Astrocyte (in vitro differentiated cells and primary cell): ENCODE results near the gene E4F1. TPM values are rescaled to one million over a fixed set of nuclear protein-coding genes. Genes with fewer than 3 reads are reported as not detected.
A peak's percentile ranks its signal among the peaks of the same experiment; 100 is the strongest.
"Not testable (repeated sequence)": the region's sequence is repeated elsewhere in the genome, so short reads cannot be mapped to it uniquely, and the experiment has no call there.

Experiments
- DNase-seq: peaks from one replicate; pipeline ENCODE4 v3.0.0-alpha.2; 2010; ENCODE audit warnings: low read depth
- FAIRE-seq: peaks from 2 replicates; lab custom pipeline; 2011; peaks lifted over from hg19 to GRCh38; lab: Jason Lieb, UNC
- H2AFZ ChIP-seq: 2 replicates; pipeline ENCODE4 v1.6.0; 2012; ENCODE audit warnings: low read depth, low read length, inconsistent platforms
- H3K27ac ChIP-seq: 2 replicates; pipeline ENCODE4 v1.5.1; 2011; ENCODE audit warnings: low read depth, low read length, inconsistent platforms
- H3K27me3 ChIP-seq: 2 replicates; pipeline ENCODE4 v1.6.0; 2011; ENCODE audit warnings: low read length, inconsistent platforms; ENCODE audit not compliant: insufficient read depth
- H3K36me3 ChIP-seq: 2 replicates; pipeline ENCODE4 v1.5.1; 2011; ENCODE audit warnings: low read length, inconsistent platforms; ENCODE audit not compliant: insufficient read depth
- H3K4me1 ChIP-seq: 2 replicates; pipeline ENCODE4 v1.5.1; 2011; ENCODE audit warnings: low read length, inconsistent platforms; ENCODE audit not compliant: insufficient read depth
- H3K4me2 ChIP-seq: 2 replicates; pipeline ENCODE4 v1.6.0; 2012; ENCODE audit warnings: low read length, inconsistent platforms
- H3K4me3 ChIP-seq: 2 replicates; pipeline ENCODE4 v1.5.1; 2011; ENCODE audit warnings: low read depth, mild to moderate bottlenecking, low read length, inconsistent platforms; ENCODE audit not compliant: insufficient read depth
- H3K79me2 ChIP-seq: 2 replicates; pipeline ENCODE4 v1.6.0; 2012; ENCODE audit warnings: mild to moderate bottlenecking, low read length, inconsistent platforms; ENCODE audit not compliant: insufficient read depth
- H3K9ac ChIP-seq: 2 replicates; pipeline ENCODE4 v1.6.0; 2012; ENCODE audit warnings: mild to moderate bottlenecking, low read length, inconsistent platforms
- H3K9me3 ChIP-seq: 2 replicates; pipeline ENCODE4 v1.5.1; 2012; ENCODE audit warnings: low read depth, mild to moderate bottlenecking, low read length, inconsistent platforms; ENCODE audit not compliant: insufficient read depth
- H4K20me1 ChIP-seq: 2 replicates; pipeline ENCODE4 v1.6.0; 2012; ENCODE audit warnings: low read length, inconsistent platforms; ENCODE audit not compliant: insufficient read depth
- H3K27ac Mint-ChIP-seq: one replicate; pipeline ENCODE4 v1.8.0; 2021; ENCODE audit warnings: mild to moderate bottlenecking, mixed read lengths; ENCODE audit not compliant: unreplicated experiment
- H3K27me3 Mint-ChIP-seq: one replicate; pipeline ENCODE4 v1.8.0; 2021; ENCODE audit warnings: low read depth, mixed read lengths; ENCODE audit not compliant: unreplicated experiment
- H3K36me3 Mint-ChIP-seq: one replicate; pipeline ENCODE4 v1.8.0; 2021; ENCODE audit warnings: low read depth, mixed read lengths; ENCODE audit not compliant: unreplicated experiment
- H3K4me1 Mint-ChIP-seq: one replicate; pipeline ENCODE4 v1.8.0; 2021; ENCODE audit warnings: low read depth, mixed read lengths; ENCODE audit not compliant: unreplicated experiment
- H3K4me3 Mint-ChIP-seq: one replicate; pipeline ENCODE4 v1.8.0; 2021; ENCODE audit warnings: mild to moderate bottlenecking, moderate library complexity, mixed read lengths; ENCODE audit not compliant: unreplicated experiment
- H3K9me3 Mint-ChIP-seq: one replicate; pipeline ENCODE4 v1.8.0; 2021; ENCODE audit warnings: mild to moderate bottlenecking, mixed read lengths; ENCODE audit not compliant: unreplicated experiment
- EZH2 ChIP-seq: IDR thresholded peaks from 2 replicates; pipeline ENCODE4 v1.6.1; 2012; ENCODE audit warnings: mild to moderate bottlenecking, low read length, inconsistent platforms; ENCODE audit not compliant: insufficient read depth
- total RNA-seq: library from RNA; stranded (reverse); gene quantifications from 2 replicates; pipeline ENCODE4 v1.2.1, GENCODE V29; 2021
- TF ChIP-seq, protein P1 (sequence below): IDR thresholded peaks from 2 replicates; pipeline ENCODE4 v1.5.1; 2011; ENCODE audit warnings: low read depth, mild to moderate bottlenecking, inconsistent platforms, low read length, moderate library complexity; ENCODE audit not compliant: insufficient read depth

The E4F1 gene
- total RNA-seq, 1 donor from 2014 or later, result 22.8 TPM

DNA sequence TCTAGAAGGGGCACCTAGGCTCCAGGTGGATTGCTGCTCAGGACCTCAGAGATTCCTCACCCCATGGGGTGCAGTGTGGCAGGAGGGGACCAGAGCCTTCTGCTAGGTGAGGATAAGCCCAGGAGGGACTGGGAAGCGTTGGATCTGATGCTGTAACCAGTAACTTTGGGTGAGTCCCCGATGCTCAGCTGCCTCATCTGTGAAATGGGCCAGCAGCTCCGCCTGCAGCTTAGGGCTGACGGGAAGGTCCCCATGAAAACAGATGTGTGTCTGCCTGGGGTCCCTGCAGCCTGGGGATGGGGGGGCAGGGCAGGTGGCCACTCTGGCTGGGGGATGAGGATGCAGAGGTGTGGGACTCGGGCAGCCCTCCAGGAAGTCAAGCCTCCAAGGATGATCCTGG lies 24.3 kb upstream of the E4F1 start:
- FAIRE-seq, result no peak
- H3K4me1 Mint-ChIP-seq, result no peaks in the 10 kb centered on the region
- H3K9me3 ChIP-seq, result no peaks in the 10 kb centered on the region
- no peak overlapping the region for H3K27ac Mint-ChIP-seq
- peaks cover 7% of the 10 kb centered on the region for H3K9me3 Mint-ChIP-seq
- no peak for DNase-seq
- no peak overlapping the region for H3K4me3 ChIP-seq
- no peak overlapping the region for H3K27ac ChIP-seq
- H3K4me2 ChIP-seq, result no peak overlapping the region
- peaks cover 26% of the 10 kb centered on the region for H3K27me3 ChIP-seq
- no peak for TF ChIP-seq EZH2
- TF ChIP-seq, protein P1, sequence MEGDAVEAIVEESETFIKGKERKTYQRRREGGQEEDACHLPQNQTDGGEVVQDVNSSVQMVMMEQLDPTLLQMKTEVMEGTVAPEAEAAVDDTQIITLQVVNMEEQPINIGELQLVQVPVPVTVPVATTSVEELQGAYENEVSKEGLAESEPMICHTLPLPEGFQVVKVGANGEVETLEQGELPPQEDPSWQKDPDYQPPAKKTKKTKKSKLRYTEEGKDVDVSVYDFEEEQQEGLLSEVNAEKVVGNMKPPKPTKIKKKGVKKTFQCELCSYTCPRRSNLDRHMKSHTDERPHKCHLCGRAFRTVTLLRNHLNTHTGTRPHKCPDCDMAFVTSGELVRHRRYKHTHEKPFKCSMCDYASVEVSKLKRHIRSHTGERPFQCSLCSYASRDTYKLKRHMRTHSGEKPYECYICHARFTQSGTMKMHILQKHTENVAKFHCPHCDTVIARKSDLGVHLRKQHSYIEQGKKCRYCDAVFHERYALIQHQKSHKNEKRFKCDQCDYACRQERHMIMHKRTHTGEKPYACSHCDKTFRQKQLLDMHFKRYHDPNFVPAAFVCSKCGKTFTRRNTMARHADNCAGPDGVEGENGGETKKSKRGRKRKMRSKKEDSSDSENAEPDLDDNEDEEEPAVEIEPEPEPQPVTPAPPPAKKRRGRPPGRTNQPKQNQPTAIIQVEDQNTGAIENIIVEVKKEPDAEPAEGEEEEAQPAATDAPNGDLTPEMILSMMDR, result no peak
- peaks cover 45% of the 10 kb centered on the region for H3K27me3 Mint-ChIP-seq
- peaks cover 11% of the 10 kb centered on the region for H4K20me1 ChIP-seq
- H3K4me1 ChIP-seq, result no peaks in the 10 kb centered on the region
- no peak overlapping the region for H2AFZ ChIP-seq
- H3K79me2 ChIP-seq, result no peaks in the 10 kb centered on the region
- no peak overlapping the region for H3K9ac ChIP-seq
- no peaks in the 10 kb centered on the region for H3K36me3 ChIP-seq
- no peak overlapping the region for H3K4me3 Mint-ChIP-seq
- H3K36me3 Mint-ChIP-seq, result no peaks in the 10 kb centered on the region

DNA sequence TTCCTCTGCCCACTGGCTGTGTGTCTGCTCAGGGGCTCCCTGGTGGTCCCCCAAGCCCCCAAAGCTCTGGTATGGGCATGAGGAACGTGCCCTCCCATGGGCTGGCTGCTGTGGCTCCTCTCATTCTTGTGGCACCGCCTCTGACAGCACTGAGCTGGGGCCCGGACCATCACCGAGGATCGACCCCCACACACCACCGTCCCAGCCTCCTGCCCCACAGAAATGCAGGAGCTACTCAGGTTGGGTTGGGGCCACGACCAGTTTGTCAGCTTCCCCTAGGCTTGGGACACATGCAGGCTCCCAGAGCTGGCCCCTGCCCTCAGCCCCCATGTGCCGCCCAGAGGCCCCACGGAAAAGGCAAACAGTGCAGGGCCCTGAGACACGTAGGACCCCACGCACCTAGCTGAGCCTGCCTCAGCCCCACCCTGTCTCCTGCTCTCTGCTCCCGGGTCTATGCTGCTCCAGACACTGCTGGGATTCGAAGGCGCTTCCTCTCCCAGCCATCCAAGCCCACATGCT lies 23.7 kb upstream of the E4F1 start:
- H3K4me1 Mint-ChIP-seq, result no peaks in the 10 kb centered on the region
- peak overlapping the region; percentile 43 for H3K4me3 Mint-ChIP-seq
- no peak for FAIRE-seq

DNA sequence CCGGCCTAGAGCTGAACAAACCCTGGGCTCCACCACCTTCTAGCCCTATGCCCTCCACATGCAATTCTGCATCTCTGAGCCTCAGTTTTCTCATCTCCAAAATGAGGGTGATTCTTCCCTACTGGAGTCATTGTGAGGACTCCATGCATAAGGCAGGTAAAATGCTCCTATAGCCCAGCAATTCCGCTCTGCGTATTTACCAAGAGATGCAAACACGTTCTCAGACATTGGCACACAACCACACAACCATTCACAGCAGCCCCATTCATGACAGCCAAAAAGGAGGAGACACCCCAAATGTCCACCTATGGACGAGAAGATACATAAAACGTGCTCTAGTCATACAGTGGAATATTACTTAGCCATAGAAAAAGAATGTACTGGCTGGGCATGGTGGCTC lies 23.1 kb upstream of the E4F1 start:
- no peak overlapping the region for H3K4me3 ChIP-seq
- H3K9ac ChIP-seq, result no peak overlapping the region
- no peaks in the 10 kb centered on the region for H3K4me1 Mint-ChIP-seq
- peaks cover 20% of the 10 kb centered on the region for H3K27me3 ChIP-seq
- H3K27me3 Mint-ChIP-seq, result peaks cover 37% of the 10 kb centered on the region
- H3K36me3 Mint-ChIP-seq, result no peaks in the 10 kb centered on the region
- H3K27ac ChIP-seq, result no peak overlapping the region
- H3K4me1 ChIP-seq, result peaks cover 4% of the 10 kb centered on the region
- no peak overlapping the region for H3K4me3 Mint-ChIP-seq
- peaks cover 3% of the 10 kb centered on the region for H4K20me1 ChIP-seq
- no peaks in the 10 kb centered on the region for H3K36me3 ChIP-seq
- peaks cover 7% of the 10 kb centered on the region for H3K9me3 Mint-ChIP-seq
- no peak overlapping the region for H3K27ac Mint-ChIP-seq
- no peaks in the 10 kb centered on the region for H3K79me2 ChIP-seq
- FAIRE-seq (no peak), DNase-seq (no peak)
- H3K9me3 ChIP-seq, result no peaks in the 10 kb centered on the region
- no peak overlapping the region for H2AFZ ChIP-seq
- no peak for TF ChIP-seq EZH2
- TF ChIP-seq, protein P1, result no peak
- H3K4me2 ChIP-seq, result no peak overlapping the region

More for the DNA sequence above, 23.7 kb upstream of the E4F1 start:
- Mint-ChIP-seq H3K9me3 (peaks cover 7% of the 10 kb centered on the region), H3K27me3 (peaks cover 41% of the 10 kb centered on the region), H3K27ac (no peak overlapping the region), H3K36me3 (no peaks in the 10 kb centered on the region)
- TF ChIP-seq EZH2, result no peak
- TF ChIP-seq, protein P1, result no peak
- no peak overlapping the region for H3K27ac ChIP-seq
- H3K4me1 ChIP-seq, result peaks cover 1% of the 10 kb centered on the region
- H3K9ac ChIP-seq, result no peak overlapping the region
- H3K27me3 ChIP-seq, result peaks cover 24% of the 10 kb centered on the region
- H3K79me2 ChIP-seq, result no peaks in the 10 kb centered on the region
- H3K9me3 ChIP-seq, result no peaks in the 10 kb centered on the region
- no peak for DNase-seq
- no peak overlapping the region for H3K4me3 ChIP-seq
- H4K20me1 ChIP-seq, result peaks cover 9% of the 10 kb centered on the region
- no peaks in the 10 kb centered on the region for H3K36me3 ChIP-seq
- no peak overlapping the region for H3K4me2 ChIP-seq
- H2AFZ ChIP-seq, result no peak overlapping the region

DNA sequence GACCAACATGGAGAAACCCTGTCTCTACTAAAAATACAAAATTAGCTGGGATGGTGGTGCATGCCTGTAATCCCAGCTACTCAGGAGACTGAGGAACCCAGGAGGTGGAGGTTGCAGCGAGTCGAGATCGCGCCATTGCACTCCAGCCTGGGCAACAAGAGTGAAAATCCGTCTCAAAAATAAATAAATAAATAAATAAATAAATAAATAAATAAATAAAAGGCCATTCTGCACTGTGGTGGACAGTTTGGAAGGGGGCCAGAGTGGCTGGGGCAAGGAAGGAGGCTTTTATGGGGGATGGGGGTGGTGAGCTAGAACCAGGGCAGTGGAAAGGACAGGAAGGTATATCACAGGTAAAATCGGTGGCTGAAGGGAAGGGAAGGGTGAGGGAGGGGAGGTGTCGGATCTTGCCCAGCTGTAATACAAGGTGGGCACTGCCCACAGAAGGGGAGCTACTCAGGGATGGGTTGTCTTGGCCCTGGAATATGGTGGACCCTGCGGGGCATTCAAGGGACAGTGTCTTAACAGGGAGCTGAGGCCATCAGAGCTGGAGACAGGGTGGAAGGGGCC lies 20.2 kb upstream of the E4F1 start:
- peak overlapping the region; percentile 34 for H3K27ac Mint-ChIP-seq
- Histone ChIP-seq H3K4me1 (peaks cover 11% of the 10 kb centered on the region), H3K79me2 (peaks cover 18% of the 10 kb centered on the region)
- not testable (repeated sequence) for H4K20me1 ChIP-seq, H2AFZ ChIP-seq, H3K4me3 ChIP-seq, H3K27ac ChIP-seq, FAIRE-seq, H3K4me3 Mint-ChIP-seq, DNase-seq, H3K36me3 ChIP-seq, H3K9me3 Mint-ChIP-seq, H3K4me2 ChIP-seq, H3K27me3 ChIP-seq, H3K36me3 Mint-ChIP-seq, H3K9ac ChIP-seq, H3K9me3 ChIP-seq, H3K4me1 Mint-ChIP-seq
- H3K27me3 Mint-ChIP-seq, result peaks cover 31% of the 10 kb centered on the region
